HPDE6-E6E7 (cell line): ENCODE measurements around the gene GTF2H3.

Source experiments
- DNase-seq: peaks from one replicate; pipeline ENCODE4 v3.0.0; 2011; ENCODE audit warnings: missing footprints; ENCODE audit errors: extremely low spot score

The GTF2H3 gene

GRCh38 chr12:123645380-123645779 lies 11.8 kb downstream of the GTF2H3 start:
- DNase-seq, result no peak

- no peak for DNase-seq
Measured at GRCh38 chr12:123645878-123646277, 12.2 kb downstream of the GTF2H3 start.

GRCh38 chr12:123648401-123648800 lies 14.8 kb downstream of the GTF2H3 start:
- no peak for DNase-seq

GRCh38 chr12:123654129-123654701 lies 20.6 kb downstream of the GTF2H3 start:
- DNase-seq, result no peak

GRCh38 chr12:123655420-123655819 lies 21.8 kb downstream of the GTF2H3 start:
- no peak for DNase-seq

- no peak for DNase-seq
Measured at GRCh38 chr12:123656392-123656791, 22.8 kb downstream of the GTF2H3 start.

- no peak for DNase-seq
Measured at GRCh38 chr12:123657211-123657610, 23.6 kb downstream of the GTF2H3 start.

- DNase-seq, result peak; percentile 89
Measured at GRCh38 chr12:123659996-123660727, 26.5 kb downstream of the GTF2H3 start.

- DNase-seq, result no peak
Measured at GRCh38 chr12:123667771-123668170, 34.1 kb downstream of the GTF2H3 start.

- peak; percentile 99 for DNase-seq
Measured at GRCh38 chr12:123670882-123671728, 37.5 kb downstream of the GTF2H3 start, which contains the start of gene TCTN2. Gene TCTN2, plus strand, starts transcription at chr12:123671113. Its CDS starts 128 bp downstream, at chr12:123671241.

GRCh38 chr12:123671876-123672275 lies 38.2 kb downstream of the GTF2H3 start:
- DNase-seq, result no peak

- DNase-seq, result no peak
Measured at GRCh38 chr12:123675436-123675835, 41.8 kb downstream of the GTF2H3 start.

GRCh38 chr12:123676616-123677320 lies 43.1 kb downstream of the GTF2H3 start:
- DNase-seq, result no peak

- no peak for DNase-seq
Measured at GRCh38 chr12:123678981-123679380, 45.4 kb downstream of the GTF2H3 start.

GRCh38 chr12:123681605-123682004 lies 48.0 kb downstream of the GTF2H3 start:
- DNase-seq, result no peak

GRCh38 chr12:123683964-123684363 lies 50.3 kb downstream of the GTF2H3 start:
- no peak for DNase-seq

GRCh38 chr12:123686636-123687190 lies 53.1 kb downstream of the GTF2H3 start:
- no peak for DNase-seq

- DNase-seq, result no peak
Measured at GRCh38 chr12:123690191-123690840, 56.7 kb downstream of the GTF2H3 start.

GRCh38 chr12:123696207-123696606 lies 62.6 kb downstream of the GTF2H3 start:
- no peak for DNase-seq

- no peak for DNase-seq
Measured at GRCh38 chr12:123696646-123697045, 63.0 kb downstream of the GTF2H3 start.

- no peak for DNase-seq
Measured at GRCh38 chr12:123705935-123706334, 72.3 kb downstream of the GTF2H3 start.
